Mesodermal cell (in vitro differentiated cells): Measurements from ENCODE around the gene KCND3.

Experiments
- H3K27ac ChIP-seq: 2 replicates; pipeline ENCODE4 v1.7.0; 2013; ENCODE audit warnings: mild to moderate bottlenecking, low read depth, low read length, moderate library complexity; ENCODE audit not compliant: severe bottlenecking
- H3K36me3 ChIP-seq: 2 replicates; pipeline ENCODE4 v1.7.1; 2013; ENCODE audit warnings: mild to moderate bottlenecking, low read length, moderate library complexity; ENCODE audit not compliant: control insufficient read depth, insufficient read depth
- H3K4me1 ChIP-seq: one replicate; pipeline ENCODE4 v1.7.1; 2013; ENCODE audit warnings: mild to moderate bottlenecking, low read length; ENCODE audit not compliant: insufficient read depth, control insufficient read depth, poor library complexity, severe bottlenecking
- H3K4me3 ChIP-seq: 2 replicates; pipeline ENCODE4 v1.7.0; 2013; ENCODE audit warnings: low read length, control low read depth, mild to moderate bottlenecking; ENCODE audit not compliant: insufficient read depth, poor library complexity, severe bottlenecking; ENCODE audit errors: extremely low read depth
- H3K9me3 ChIP-seq: 2 replicates; pipeline ENCODE4 v1.7.1; 2013; ENCODE audit warnings: mild to moderate bottlenecking, low read length, moderate library complexity; ENCODE audit not compliant: control insufficient read depth
- WGBS, 2 experiments: methylation state at CpG; one replicate each; pipeline ENCODE4 v1.1.5; 2013; ENCODE audit warnings: missing lambda C conversion rate in 2 of 2; ENCODE audit not compliant: insufficient coverage in 2 of 2; 5-methylcytosine and 5-hydroxymethylcytosine counted together

Gene KCND3

DNA sequence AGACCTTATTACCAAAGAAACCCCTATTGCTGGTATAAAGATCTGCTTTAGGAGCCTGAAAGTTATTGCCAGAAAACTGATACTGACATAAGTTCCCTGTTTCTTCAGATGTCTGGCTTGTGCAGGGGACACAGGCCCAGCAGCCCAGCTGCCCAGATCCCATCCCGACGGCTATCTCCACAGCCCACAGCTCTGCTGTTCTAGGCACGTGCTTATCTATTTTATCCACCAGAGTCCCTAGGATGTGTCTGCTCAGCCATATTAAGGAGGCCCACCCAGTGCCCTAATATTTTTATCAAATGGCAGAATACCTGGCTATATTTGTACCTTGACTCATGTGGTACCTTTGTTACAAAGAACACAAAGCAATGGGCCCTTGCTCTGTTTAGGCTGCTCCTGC lies 174.8 kb downstream of the KCND3 start:
- Histone ChIP-seq H3K4me1 (no peaks in the 10 kb centered on the region), H3K4me3 (no peak overlapping the region), H3K27ac (no peak overlapping the region), H3K9me3 (no peaks in the 10 kb centered on the region), H3K36me3 (no peaks in the 10 kb centered on the region)
- 79% methylated on average over 3 of the region's 3 CpGs; no CpG with 5 or more reads in 1 of the 2 experiments for WGBS, 2 experiments

DNA sequence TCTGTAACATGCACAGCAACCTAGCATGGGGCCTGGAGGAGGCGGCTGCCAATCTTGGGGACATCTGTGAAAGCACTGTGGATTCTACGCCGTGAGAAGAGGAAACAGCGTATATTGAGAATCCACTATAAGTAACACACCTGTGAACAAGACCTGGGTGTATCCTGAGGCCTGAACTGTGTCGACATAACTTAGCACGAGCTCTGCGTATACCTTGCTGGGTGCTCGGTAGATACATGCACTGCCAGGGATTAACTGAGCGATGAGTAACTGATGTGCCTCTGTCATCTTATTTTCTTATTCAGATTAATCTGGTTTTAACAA lies 175.2 kb downstream of the KCND3 start:
- Histone ChIP-seq H3K4me1 (no peaks in the 10 kb centered on the region), H3K36me3 (no peaks in the 10 kb centered on the region), H3K27ac (no peak overlapping the region), H3K4me3 (no peak overlapping the region), H3K9me3 (no peaks in the 10 kb centered on the region)
- WGBS, 2 experiments: 95 to 96% methylated on average over 7 to 9 of the region's 9 CpGs

DNA sequence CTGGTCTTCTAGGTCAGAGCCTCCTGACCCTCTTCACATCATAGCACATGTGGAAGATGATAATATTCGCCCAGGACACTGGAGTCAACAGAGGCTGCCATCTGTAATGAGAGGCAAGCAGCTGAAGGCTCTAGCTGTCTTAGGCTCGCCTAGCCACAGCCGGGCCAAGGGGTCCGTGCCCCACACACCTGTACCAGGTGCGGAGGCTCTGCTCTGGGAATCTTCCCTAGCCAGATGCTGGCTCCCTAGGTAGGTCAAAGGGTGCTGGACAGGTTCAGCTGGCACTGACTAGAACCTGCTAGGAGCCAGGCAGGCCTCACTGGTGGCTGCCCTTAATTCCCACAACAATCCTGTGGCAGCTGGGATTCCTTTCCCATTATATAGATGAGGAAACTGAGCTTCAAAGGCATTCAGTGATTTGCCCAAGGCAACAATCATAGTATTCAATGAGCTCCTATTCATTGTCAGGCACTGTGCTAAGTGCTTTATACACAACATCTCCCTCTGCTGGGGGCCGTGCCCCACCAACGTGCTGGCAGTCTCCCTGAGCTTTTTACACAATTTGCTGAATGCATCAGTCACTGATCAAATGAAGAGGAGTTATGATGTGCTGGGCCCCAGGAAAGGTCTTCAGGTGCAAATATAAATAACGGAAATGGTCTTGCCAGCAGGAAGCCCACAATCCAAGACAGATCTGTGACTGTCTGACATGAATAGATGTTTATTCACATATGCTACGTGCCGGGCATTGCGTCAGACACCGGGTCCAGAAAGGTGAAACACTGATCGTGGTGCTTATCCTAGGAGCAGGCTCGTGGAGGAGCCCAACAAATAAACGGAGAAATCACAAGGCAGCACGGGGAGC lies 175.8 kb downstream of the KCND3 start:
- no peak overlapping the region for H3K4me3 ChIP-seq
- no peak overlapping the region for H3K27ac ChIP-seq
- 68% methylated on average over 13 to 16 of the region's 16 CpGs for WGBS, 2 experiments
- H3K36me3 ChIP-seq: no peaks in the 10 kb centered on the region
- H3K4me1 ChIP-seq: no peaks in the 10 kb centered on the region
- no peaks in the 10 kb centered on the region for H3K9me3 ChIP-seq

DNA sequence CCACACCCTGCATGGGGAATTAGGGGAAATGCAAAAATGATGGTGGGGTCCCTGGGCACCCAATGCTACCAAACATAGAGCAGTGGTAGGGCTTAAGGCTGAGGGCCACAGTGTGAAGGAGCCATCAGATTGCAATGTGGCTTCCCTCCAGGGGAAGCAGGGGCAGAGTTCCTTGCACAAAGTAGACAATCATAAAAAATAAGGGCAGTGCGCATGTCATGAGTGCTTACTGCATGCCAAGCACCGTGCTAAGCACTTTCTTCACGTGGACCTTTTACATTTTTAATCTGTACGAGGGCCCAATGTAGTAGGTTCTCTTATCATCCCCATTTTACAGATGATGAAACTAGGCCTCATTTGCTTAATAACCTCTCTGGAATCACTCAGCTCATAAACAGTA lies 177.2 kb downstream of the KCND3 start:
- Histone ChIP-seq H3K36me3 (no peaks in the 10 kb centered on the region), H3K27ac (no peak overlapping the region), H3K9me3 (no peaks in the 10 kb centered on the region), H3K4me1 (no peaks in the 10 kb centered on the region), H3K4me3 (no peak overlapping the region)
- WGBS, 2 experiments: 100% methylated on average over 4 of the region's 4 CpGs

DNA sequence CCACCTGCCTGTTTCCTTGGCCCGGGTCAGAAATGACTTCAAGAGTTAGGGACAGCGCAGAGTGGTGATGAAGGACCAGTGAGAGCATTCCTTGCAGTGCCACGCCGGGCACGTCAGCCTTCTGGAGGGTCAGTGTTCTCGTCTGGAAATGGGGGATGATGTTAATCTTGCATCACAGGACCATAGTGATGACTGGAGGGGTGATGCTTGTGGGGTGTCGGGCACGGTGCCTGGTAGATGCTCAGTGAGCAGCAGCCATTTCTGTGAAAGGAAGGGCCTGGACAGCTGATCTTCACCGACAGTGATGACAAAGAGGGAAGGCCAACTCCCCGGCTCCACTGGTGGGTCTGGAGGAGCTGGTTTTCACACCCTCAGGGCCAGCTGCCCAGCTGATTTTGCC lies 177.6 kb downstream of the KCND3 start:
- WGBS, 2 experiments: 82 to 83% methylated on average over 6 to 9 of the region's 10 CpGs
- H3K9me3 ChIP-seq: no peaks in the 10 kb centered on the region
- no peaks in the 10 kb centered on the region for H3K36me3 ChIP-seq

DNA sequence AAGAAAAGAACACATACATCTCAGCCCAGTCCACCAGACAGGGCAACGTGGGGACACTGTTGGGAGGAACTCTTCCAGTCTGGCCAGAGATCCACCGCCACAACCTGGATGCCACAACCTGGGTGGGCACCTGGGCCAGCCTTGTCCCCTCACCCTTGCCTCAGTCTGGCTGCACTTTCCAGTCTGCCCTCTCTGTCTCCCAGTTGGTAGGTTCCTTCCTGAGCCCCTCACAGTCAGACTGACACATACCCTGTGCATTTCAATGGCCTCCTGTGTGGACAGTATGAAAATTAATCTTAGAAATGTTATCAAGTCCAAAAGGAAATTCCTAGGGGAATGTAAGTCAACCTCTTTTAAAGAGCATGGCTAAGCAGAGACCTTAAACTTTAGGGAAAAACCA lies 184.2 kb downstream of the KCND3 start:
- WGBS, 2 experiments: 100% methylated on average over 2 of the region's 2 CpGs; no CpG with 5 or more reads in 1 of the 2 experiments
- H3K27ac ChIP-seq: no peak overlapping the region
- no peaks in the 10 kb centered on the region for H3K4me1 ChIP-seq
- no peaks in the 10 kb centered on the region for H3K9me3 ChIP-seq
- no peak overlapping the region for H3K4me3 ChIP-seq
- no peaks in the 10 kb centered on the region for H3K36me3 ChIP-seq

More for the DNA sequence above, 177.6 kb downstream of the KCND3 start:
- Histone ChIP-seq H3K4me1 (no peaks in the 10 kb centered on the region), H3K27ac (no peak overlapping the region), H3K4me3 (no peak overlapping the region)

DNA sequence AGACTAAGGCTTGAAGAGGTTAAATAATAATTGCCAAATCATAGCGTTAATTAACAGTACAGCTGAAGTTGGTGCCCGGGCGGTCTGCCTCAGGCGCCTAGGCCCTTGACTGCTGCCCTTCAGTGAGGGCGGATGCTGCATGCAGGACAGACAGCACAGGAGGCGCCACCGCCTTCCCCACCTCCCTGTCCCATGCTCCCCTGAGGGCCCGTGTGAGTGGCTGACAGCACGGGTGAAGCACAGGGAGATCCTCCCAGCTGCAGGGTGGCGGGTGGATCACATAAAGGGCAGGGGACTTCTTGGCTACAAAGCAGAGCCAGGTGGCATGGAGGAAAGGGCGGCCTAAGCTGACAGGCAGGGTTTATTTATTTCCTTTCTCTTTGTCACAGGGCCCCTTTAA lies 184.7 kb downstream of the KCND3 start:
- H3K9me3 ChIP-seq: no peaks in the 10 kb centered on the region
- no peak overlapping the region for H3K27ac ChIP-seq
- no peaks in the 10 kb centered on the region for H3K4me1 ChIP-seq
- no peaks in the 10 kb centered on the region for H3K36me3 ChIP-seq
- 78 to 96% methylated on average over 3 to 7 of the region's 11 CpGs for WGBS, 2 experiments
- H3K4me3 ChIP-seq: no peak overlapping the region

DNA sequence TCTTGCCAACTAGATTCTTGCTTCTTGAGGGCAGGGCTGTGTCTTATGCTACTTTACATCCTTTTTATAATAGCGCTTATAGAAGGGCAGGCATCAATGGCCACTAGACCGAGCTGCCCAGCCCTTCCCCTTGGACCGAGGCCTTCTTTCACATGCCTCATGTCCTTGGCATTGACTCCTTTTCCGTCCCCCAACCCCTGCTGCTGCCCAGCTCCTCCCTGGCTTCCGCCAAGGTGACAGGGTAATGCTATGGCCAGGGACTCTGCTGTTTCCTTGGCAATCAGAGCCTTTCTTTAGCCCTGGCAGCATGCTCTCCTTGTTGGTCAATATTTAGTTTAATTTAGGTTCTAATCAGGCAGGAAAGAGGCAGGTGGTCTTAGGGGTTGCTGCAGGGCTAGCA lies 185.5 kb downstream of the KCND3 start:
- no peak overlapping the region for H3K27ac ChIP-seq
- no peaks in the 10 kb centered on the region for H3K9me3 ChIP-seq
- WGBS, 2 experiments: 87 to 91% methylated on average over 5 of the region's 5 CpGs
- no peak overlapping the region for H3K4me3 ChIP-seq
- H3K36me3 ChIP-seq: no peaks in the 10 kb centered on the region
- no peaks in the 10 kb centered on the region for H3K4me1 ChIP-seq

DNA sequence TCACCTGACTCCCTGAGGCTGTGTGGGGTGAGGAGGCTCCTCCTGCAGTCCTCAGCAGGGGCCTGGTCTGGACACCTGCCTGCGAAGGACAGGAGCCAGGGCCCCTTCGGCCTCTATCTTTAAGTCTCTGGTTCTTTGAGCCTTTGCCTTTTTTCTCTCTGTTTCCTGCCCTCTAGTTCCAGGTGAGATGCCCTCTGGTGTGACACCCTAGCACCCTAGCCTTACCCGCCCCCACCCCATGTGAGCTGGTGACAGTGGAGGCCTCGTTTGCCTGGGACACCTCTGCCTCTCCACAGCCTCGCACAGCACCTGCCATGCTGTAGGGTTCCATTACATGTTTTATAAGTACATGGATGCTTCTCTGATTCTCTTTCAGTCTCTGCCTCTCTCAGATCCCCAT lies 186.5 kb downstream of the KCND3 start:
- 81% methylated on average over 3 of the region's 5 CpGs; no CpG with 5 or more reads in 1 of the 2 experiments for WGBS, 2 experiments
- H3K9me3 ChIP-seq: peaks cover 4% of the 10 kb centered on the region
- no peaks in the 10 kb centered on the region for H3K4me1 ChIP-seq
- no peaks in the 10 kb centered on the region for H3K36me3 ChIP-seq
- no peak overlapping the region for H3K27ac ChIP-seq
- no peak overlapping the region for H3K4me3 ChIP-seq

DNA sequence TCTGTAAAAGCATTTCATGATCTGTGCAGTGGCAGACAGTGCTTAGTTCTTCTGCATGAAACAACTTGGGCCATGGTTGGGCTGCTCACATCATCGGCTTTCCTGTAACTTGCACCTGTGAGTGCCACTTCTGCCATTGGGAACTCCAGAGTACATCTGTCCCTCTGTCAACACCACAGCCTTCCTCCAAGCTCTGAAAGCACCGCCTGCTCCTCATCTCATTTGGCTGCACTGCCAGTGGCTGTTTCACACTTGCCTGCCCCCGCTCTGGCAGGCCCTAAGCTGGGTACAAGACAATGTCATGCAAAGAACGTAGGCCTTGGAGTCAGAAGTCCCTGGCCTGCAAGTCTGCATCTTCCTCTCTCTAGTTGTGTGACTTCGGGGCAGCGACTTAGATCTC lies 187.4 kb downstream of the KCND3 start:
- H3K36me3 ChIP-seq: no peaks in the 10 kb centered on the region
- H3K4me1 ChIP-seq: no peaks in the 10 kb centered on the region
- no peak overlapping the region for H3K4me3 ChIP-seq
- H3K27ac ChIP-seq: no peak overlapping the region
- H3K9me3 ChIP-seq: peaks cover 4% of the 10 kb centered on the region
- 87 to 91% methylated on average over 4 to 6 of the region's 6 CpGs for WGBS, 2 experiments

DNA sequence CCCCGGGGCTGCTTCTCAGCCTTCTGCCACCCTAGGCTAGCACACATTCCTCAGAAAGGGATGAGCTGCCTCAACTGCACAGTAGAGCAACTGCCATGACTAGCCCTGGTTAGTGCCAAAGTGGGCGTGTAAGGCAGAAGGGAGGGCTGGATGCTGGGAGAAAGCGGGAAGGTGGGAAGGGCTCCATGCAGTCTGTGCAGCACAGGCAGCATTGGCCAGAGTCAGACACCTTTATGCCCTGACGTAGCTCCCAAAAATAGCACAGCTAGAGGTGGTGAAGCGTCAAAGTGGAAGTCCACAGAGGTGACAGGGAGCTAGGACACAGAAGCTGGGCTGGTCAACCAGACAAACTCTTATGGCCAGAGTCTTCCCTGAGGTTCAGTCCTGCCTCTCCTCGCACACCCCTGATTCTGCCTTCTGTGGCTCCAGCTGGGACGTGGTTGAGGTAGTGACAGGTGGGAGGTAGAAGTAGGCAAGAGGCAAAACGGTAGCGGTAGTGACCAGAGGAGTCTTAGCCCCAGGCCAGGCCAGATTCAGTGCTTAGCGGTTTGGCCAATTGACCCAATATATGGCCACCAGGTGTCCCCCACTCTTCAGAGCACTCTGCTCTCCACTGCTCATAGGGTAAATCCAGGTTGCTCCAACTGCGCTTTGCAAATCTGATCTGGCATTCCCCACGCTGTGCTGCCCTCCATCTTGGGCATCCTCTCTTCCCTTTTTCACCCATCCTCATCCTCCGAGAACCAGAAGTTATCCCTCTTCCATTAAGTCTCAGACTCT lies 188.2 kb downstream of the KCND3 start:
- Histone ChIP-seq H3K4me1 (no peaks in the 10 kb centered on the region), H3K36me3 (no peaks in the 10 kb centered on the region), H3K4me3 (no peak overlapping the region), H3K27ac (no peak overlapping the region), H3K9me3 (peaks cover 4% of the 10 kb centered on the region)
- 86 to 95% methylated on average over 7 to 12 of the region's 13 CpGs for WGBS, 2 experiments
